ENCODE measurements around the gene DEGS1.

DNA sequence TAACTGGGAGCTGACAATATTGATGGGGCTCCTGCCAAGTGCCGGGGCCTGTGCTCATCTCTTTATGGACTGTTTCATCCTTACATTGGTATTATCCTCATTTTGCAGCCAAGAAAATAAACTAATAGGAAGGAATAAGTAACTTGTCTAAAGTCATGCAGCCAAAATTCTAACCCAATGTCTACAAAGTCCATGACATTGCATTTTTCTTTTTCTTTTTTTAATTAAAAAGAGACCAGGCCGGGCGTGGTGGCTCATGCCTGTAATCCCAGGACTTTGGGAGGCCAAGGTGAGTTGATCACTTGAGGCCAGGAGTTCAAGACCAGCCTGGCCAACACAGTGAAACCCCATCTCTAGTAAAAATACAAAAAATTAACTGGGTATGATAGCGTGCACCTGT, 18.8 kb downstream of the DEGS1 start:
- no peak for TF ChIP-seq CTCF (IDR thresholded peaks at IDR 0.05)
- no peak for TF ChIP-seq EP300 (IDR thresholded peaks at IDR 0.05)
- TF ChIP-seq POLR2A (IDR thresholded peaks at IDR 0.05), result no peak

Data from ovary (tissue), 3 donors.